ENCODE measurements around the gene KCNMB1. TPM values are rescaled to one million over a fixed set of nuclear protein-coding genes. Genes with fewer than 3 reads are reported as not detected.
A peak's percentile ranks its signal among the peaks of the same experiment; 100 is the strongest.

KCNMB1 gene
- total RNA-seq, 1 donor from 2014 or later, result 2.5 TPM

GRCh38 chr5:170423692-170424091 is 34.5 kb upstream of the KCNMB1 start:
- intact Hi-C loops (cut with DNase I), result no loop called here
- no peak for ATAC-seq
- no peak overlapping the region for H3K27ac ChIP-seq
- H3K27me3 ChIP-seq (ENCODE audit: low read depth), result peaks cover 12% of the 10 kb centered on the region
- TF ChIP-seq CTCF (IDR thresholded peaks at IDR 0.05), result no peak
- no peaks in the 10 kb centered on the region for H3K9me3 ChIP-seq
- no peak overlapping the region for H3K4me3 ChIP-seq
- H3K4me1 ChIP-seq, result no peaks in the 10 kb centered on the region
- no peaks in the 10 kb centered on the region for H3K36me3 ChIP-seq
- no peak for DNase-seq

- Histone ChIP-seq H3K4me3 (no peak overlapping the region), H3K27me3 (ENCODE audit: low read depth) (peaks cover 13% of the 10 kb centered on the region), H3K27ac (no peak overlapping the region), H3K9me3 (no peaks in the 10 kb centered on the region), H3K4me1 (no peaks in the 10 kb centered on the region), H3K36me3 (no peaks in the 10 kb centered on the region)
- intact Hi-C loops (cut with DNase I), result no loop called here
- no peak for TF ChIP-seq CTCF (IDR thresholded peaks at IDR 0.05)
- no peak for ATAC-seq
- no peak for DNase-seq
Observed at GRCh38 chr5:170421826-170422225, 32.7 kb upstream of the KCNMB1 start.

- peak; percentile 80 for TF ChIP-seq CTCF (IDR thresholded peaks at IDR 0.05)
- no peaks in the 10 kb centered on the region for H3K4me1 ChIP-seq
- DNase-seq (no peak), ATAC-seq (peak; percentile 73 to 77)
- H3K27me3 ChIP-seq (ENCODE audit: low read depth), result peaks cover 13% of the 10 kb centered on the region
- H3K4me3 ChIP-seq, result no peak overlapping the region
- intact Hi-C loops (cut with DNase I), result no loop called here
- H3K9me3 ChIP-seq, result no peaks in the 10 kb centered on the region
- no peak overlapping the region for H3K27ac ChIP-seq
- H3K36me3 ChIP-seq, result no peaks in the 10 kb centered on the region
Observed at GRCh38 chr5:170420806-170421412, 31.7 kb upstream of the KCNMB1 start.

- H3K27ac ChIP-seq, result no peak overlapping the region
- no peaks in the 10 kb centered on the region for H3K36me3 ChIP-seq
- ATAC-seq (no peak), DNase-seq (no peak)
- no peaks in the 10 kb centered on the region for H3K4me1 ChIP-seq
- H3K4me3 ChIP-seq, result no peak overlapping the region
- H3K9me3 ChIP-seq, result no peaks in the 10 kb centered on the region
- H3K27me3 ChIP-seq (ENCODE audit: low read depth), result peaks cover 13% of the 10 kb centered on the region
- no peak for TF ChIP-seq CTCF (IDR thresholded peaks at IDR 0.05)
- intact Hi-C loops (cut with DNase I), result no loop called here
Observed at GRCh38 chr5:170419643-170420042, 30.5 kb upstream of the KCNMB1 start.

GRCh38 chr5:170418736-170419135 is 29.6 kb upstream of the KCNMB1 start:
- TF ChIP-seq CTCF (IDR thresholded peaks at IDR 0.05), result no peak
- H3K4me1 ChIP-seq, result no peaks in the 10 kb centered on the region
- intact Hi-C loops (cut with DNase I), result no loop called here
- no peak overlapping the region for H3K4me3 ChIP-seq
- no peaks in the 10 kb centered on the region for H3K36me3 ChIP-seq
- DNase-seq (no peak), ATAC-seq (no peak)
- no peaks in the 10 kb centered on the region for H3K9me3 ChIP-seq
- H3K27ac ChIP-seq, result no peak overlapping the region
- H3K27me3 ChIP-seq (ENCODE audit: low read depth), result peaks cover 13% of the 10 kb centered on the region
